Urothelium cell line (cell line): ENCODE data around the gene AASDHPPT.
"Not testable (repeated sequence)": the region's sequence is repeated elsewhere in the genome, so short reads cannot be mapped to it uniquely, and the experiment has no call there.

Experiments
- DNase-seq: peaks from one replicate; pipeline ENCODE4 v3.0.0; 2011; ENCODE audit warnings: low spot score, mixed read lengths
- FAIRE-seq: peaks from 2 replicates; lab custom pipeline; 2011; peaks lifted over from hg19 to GRCh38; lab: Jason Lieb, UNC

AASDHPPT gene

GRCh38 chr11:106077609-106078455 lies at the start of gene AASDHPPT:
Gene AASDHPPT (plus strand): TSS chr11:106077662. CDS start chr11:106077711, 49 bp downstream.
- peak; percentile 29 for DNase-seq
- FAIRE-seq, result no peak

- no peak for FAIRE-seq
- DNase-seq, result no peak
These were observed 46.9 kb upstream of the AASDHPPT start for GRCh38 chr11:106030609-106031008.

- FAIRE-seq (peak; percentile 13), DNase-seq (no peak)
These were observed 46.2 kb upstream of the AASDHPPT start for GRCh38 chr11:106031202-106031810.

- DNase-seq, result no peak
- no peak for FAIRE-seq
These were observed 45.5 kb upstream of the AASDHPPT start for GRCh38 chr11:106031936-106032335.

- DNase-seq, result no peak
- FAIRE-seq, result no peak
These were observed 44.6 kb upstream of the AASDHPPT start for GRCh38 chr11:106032861-106033260.

- no peak for FAIRE-seq
- DNase-seq, result no peak
These were observed 33.9 kb upstream of the AASDHPPT start for GRCh38 chr11:106043540-106043939.

- DNase-seq, result no peak
- FAIRE-seq, result no peak
These were observed 29.8 kb upstream of the AASDHPPT start for GRCh38 chr11:106047631-106048030.

- FAIRE-seq (no peak), DNase-seq (no peak)
These were observed 27.6 kb upstream of the AASDHPPT start for GRCh38 chr11:106049727-106050476.

GRCh38 chr11:106051103-106051502 lies 26.4 kb upstream of the AASDHPPT start:
- DNase-seq (no peak), FAIRE-seq (no peak)

- not testable (repeated sequence) for DNase-seq, FAIRE-seq
These were observed 19.1 kb upstream of the AASDHPPT start for GRCh38 chr11:106058377-106058776.

- no peak for DNase-seq
- FAIRE-seq, result no peak
These were observed 17.8 kb upstream of the AASDHPPT start for GRCh38 chr11:106059617-106060016.

- DNase-seq (no peak), FAIRE-seq (no peak)
These were observed 16.1 kb upstream of the AASDHPPT start for GRCh38 chr11:106061249-106061784.

- no peak for DNase-seq
- no peak for FAIRE-seq
These were observed 15.2 kb upstream of the AASDHPPT start for GRCh38 chr11:106061954-106062949.

- no peak for FAIRE-seq
- DNase-seq, result no peak
These were observed 14.5 kb upstream of the AASDHPPT start for GRCh38 chr11:106063009-106063408.

- no peak for FAIRE-seq
These were observed 6.9 kb upstream of the AASDHPPT start for GRCh38 chr11:106070606-106071005.

GRCh38 chr11:106072804-106073203 lies 4.7 kb upstream of the AASDHPPT start:
- FAIRE-seq (no peak), DNase-seq (no peak)

More at GRCh38 chr11:106070606-106071005, 6.9 kb upstream of the AASDHPPT start:
- no peak for DNase-seq

GRCh38 chr11:106076171-106076918 lies 1.1 kb upstream of the AASDHPPT start:
- DNase-seq (peak; percentile 4), FAIRE-seq (no peak)

- peak; percentile 91 for FAIRE-seq
- peak; percentile 95 for DNase-seq
These were observed 398 bp upstream of the AASDHPPT start, which contains the start of gene KBTBD3 for GRCh38 chr11:106076919-106077608. Gene KBTBD3 (minus strand): TSS chr11:106077347. CDS start chr11:106059097, 18,250 bp downstream.
